ENCODE measurements around the gene ERBB2. TPM values are rescaled to one million over a fixed set of nuclear protein-coding genes. Genes with fewer than 3 reads are reported as not detected.

ERBB2 gene
- total and polyA plus RNA-seq, 2 of the 13 experiments (the other 11 are each of a cell fraction or from before 2014, with no cell fraction given): 57.7 to 64.1 TPM

DNA sequence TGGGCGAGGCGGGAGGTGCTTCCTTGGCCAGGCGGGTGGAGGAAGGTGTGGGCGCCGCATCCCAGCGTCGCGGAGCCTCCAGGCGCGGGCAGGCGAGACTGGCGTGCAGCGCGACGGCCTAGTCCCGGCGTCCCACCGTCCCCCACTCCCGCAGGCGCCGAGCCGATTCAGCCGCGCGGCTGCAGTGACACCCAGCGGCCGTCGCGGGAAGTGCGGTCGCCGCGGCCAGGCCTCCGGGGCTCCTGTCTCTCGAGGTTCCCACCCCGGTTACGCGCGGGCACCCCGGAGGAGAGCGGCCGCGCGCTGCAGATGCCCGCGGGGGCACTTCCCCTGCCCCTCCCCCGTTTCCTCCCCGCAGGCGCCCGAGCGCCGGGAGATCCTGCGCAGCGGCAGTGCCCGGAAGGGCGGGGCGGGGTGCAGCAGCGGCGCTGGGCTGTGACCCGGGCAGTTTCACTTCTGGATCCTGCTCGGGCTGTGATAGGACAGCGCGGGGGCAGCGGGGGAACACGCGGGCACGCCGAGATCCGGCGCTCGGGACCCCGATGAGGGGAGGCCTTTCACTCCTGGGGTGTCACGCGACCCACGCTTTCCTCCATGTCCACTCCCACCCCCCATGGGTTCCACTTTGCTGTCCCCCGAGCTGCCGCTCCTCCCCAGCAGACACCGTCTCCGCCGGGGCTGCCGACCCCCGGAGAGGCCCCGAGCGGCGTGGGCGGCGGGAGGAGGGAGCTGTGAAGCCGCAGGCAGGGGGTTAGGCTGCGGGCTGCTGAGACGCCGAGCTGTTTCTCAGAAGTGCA lies 54.5 kb downstream of the ERBB2 start (continued):
- TF ChIP-seq YEATS4 (CRISPR knock-in tag; IDR thresholded peaks at IDR 0.05; ENCODE audit: borderline replicate concordance) (peak; percentile 97), KDM5A (IDR thresholded peaks at IDR 0.05; ENCODE audit: borderline replicate concordance, low read length) (peak; percentile 89), TEAD2 (CRISPR knock-in tag; IDR thresholded peaks at IDR 0.05) (peak; percentile 64; the same call in 1 of the 2 replicates), ZNF317 (CRISPR knock-in tag; IDR thresholded peaks at IDR 0.05) (no peak; the same call in 1 of the 2 replicates), FOXC1 (CRISPR knock-in tag; IDR thresholded peaks at IDR 0.05; ENCODE audit: borderline replicate concordance) (no peak; the same call in none of the 2 replicates), ZNF619 (CRISPR knock-in tag; IDR thresholded peaks at IDR 0.05) (peak; percentile 84; the same call in 1 of the 2 replicates), ZNF335 (CRISPR knock-in tag; IDR thresholded peaks at IDR 0.05) (peak; percentile 75; the same call in 1 of the 2 replicates), NFE2L1 (CRISPR knock-in tag; IDR thresholded peaks at IDR 0.05; ENCODE audit: borderline replicate concordance) (no peak), ZNF205 (CRISPR knock-in tag; IDR thresholded peaks at IDR 0.05) (peak; percentile 93), ZNF773 (CRISPR knock-in tag; IDR thresholded peaks at IDR 0.05; ENCODE audit: borderline replicate concordance) (peak; percentile 79), NR3C1 (CRISPR knock-in tag; IDR thresholded peaks at IDR 0.05) (no peak), FOXA1 (IDR thresholded peaks at IDR 0.05) (no peak), FOXA1 (CRISPR knock-in tag; IDR thresholded peaks at IDR 0.05) (peak; percentile 50), DR1 (CRISPR knock-in tag; IDR thresholded peaks at IDR 0.05) (0 out of 2 replicates have a peak, but pooled peaks have one; percentile 54), ZBTB8A (CRISPR knock-in tag; IDR thresholded peaks at IDR 0.05; ENCODE audit: borderline replicate concordance, low read depth) (peak; percentile 79; the same call in 1 of the 2 replicates), MAFF (IDR thresholded peaks at IDR 0.05; ENCODE audit: low read depth, low read length) (no peak)
- TF ChIP-seq, protein P1, sequence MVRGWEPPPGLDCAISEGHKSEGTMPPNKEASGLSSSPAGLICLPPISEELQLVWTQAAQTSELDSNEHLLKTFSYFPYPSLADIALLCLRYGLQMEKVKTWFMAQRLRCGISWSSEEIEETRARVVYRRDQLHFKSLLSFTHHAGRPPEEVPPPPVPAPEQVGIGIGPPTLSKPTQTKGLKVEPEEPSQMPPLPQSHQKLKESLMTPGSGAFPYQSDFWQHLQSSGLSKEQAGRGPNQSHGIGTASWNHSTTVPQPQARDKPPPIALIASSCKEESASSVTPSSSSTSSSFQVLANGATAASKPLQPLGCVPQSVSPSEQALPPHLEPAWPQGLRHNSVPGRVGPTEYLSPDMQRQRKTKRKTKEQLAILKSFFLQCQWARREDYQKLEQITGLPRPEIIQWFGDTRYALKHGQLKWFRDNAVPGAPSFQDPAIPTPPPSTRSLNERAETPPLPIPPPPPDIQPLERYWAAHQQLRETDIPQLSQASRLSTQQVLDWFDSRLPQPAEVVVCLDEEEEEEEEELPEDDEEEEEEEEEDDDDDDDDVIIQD (CRISPR knock-in tag; IDR thresholded peaks at IDR 0.05; ENCODE audit: low read depth): peak; percentile 52
- TF ChIP-seq, protein P2, sequence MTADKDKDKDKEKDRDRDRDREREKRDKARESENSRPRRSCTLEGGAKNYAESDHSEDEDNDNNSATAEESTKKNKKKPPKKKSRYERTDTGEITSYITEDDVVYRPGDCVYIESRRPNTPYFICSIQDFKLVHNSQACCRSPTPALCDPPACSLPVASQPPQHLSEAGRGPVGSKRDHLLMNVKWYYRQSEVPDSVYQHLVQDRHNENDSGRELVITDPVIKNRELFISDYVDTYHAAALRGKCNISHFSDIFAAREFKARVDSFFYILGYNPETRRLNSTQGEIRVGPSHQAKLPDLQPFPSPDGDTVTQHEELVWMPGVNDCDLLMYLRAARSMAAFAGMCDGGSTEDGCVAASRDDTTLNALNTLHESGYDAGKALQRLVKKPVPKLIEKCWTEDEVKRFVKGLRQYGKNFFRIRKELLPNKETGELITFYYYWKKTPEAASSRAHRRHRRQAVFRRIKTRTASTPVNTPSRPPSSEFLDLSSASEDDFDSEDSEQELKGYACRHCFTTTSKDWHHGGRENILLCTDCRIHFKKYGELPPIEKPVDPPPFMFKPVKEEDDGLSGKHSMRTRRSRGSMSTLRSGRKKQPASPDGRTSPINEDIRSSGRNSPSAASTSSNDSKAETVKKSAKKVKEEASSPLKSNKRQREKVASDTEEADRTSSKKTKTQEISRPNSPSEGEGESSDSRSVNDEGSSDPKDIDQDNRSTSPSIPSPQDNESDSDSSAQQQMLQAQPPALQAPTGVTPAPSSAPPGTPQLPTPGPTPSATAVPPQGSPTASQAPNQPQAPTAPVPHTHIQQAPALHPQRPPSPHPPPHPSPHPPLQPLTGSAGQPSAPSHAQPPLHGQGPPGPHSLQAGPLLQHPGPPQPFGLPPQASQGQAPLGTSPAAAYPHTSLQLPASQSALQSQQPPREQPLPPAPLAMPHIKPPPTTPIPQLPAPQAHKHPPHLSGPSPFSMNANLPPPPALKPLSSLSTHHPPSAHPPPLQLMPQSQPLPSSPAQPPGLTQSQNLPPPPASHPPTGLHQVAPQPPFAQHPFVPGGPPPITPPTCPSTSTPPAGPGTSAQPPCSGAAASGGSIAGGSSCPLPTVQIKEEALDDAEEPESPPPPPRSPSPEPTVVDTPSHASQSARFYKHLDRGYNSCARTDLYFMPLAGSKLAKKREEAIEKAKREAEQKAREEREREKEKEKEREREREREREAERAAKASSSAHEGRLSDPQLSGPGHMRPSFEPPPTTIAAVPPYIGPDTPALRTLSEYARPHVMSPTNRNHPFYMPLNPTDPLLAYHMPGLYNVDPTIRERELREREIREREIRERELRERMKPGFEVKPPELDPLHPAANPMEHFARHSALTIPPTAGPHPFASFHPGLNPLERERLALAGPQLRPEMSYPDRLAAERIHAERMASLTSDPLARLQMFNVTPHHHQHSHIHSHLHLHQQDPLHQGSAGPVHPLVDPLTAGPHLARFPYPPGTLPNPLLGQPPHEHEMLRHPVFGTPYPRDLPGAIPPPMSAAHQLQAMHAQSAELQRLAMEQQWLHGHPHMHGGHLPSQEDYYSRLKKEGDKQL (CRISPR knock-in tag; IDR thresholded peaks at IDR 0.05; ENCODE audit: low read depth): no peak
- TF ChIP-seq, protein P3, sequence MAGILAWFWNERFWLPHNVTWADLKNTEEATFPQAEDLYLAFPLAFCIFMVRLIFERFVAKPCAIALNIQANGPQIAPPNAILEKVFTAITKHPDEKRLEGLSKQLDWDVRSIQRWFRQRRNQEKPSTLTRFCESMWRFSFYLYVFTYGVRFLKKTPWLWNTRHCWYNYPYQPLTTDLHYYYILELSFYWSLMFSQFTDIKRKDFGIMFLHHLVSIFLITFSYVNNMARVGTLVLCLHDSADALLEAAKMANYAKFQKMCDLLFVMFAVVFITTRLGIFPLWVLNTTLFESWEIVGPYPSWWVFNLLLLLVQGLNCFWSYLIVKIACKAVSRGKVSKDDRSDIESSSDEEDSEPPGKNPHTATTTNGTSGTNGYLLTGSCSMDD (CRISPR knock-in tag; IDR thresholded peaks at IDR 0.05): peak; percentile 88
